CMK (cell line): ENCODE data around the gene CD300E.

Experiments
- DNase-seq: peaks from one replicate; pipeline ENCODE4 v3.0.0-alpha.2; 2010; ENCODE audit warnings: low read depth

The CD300E gene

GRCh38 chr17:74566132-74566753, 57.3 kb downstream of the CD300E start:
- DNase-seq: no peak

DNA sequence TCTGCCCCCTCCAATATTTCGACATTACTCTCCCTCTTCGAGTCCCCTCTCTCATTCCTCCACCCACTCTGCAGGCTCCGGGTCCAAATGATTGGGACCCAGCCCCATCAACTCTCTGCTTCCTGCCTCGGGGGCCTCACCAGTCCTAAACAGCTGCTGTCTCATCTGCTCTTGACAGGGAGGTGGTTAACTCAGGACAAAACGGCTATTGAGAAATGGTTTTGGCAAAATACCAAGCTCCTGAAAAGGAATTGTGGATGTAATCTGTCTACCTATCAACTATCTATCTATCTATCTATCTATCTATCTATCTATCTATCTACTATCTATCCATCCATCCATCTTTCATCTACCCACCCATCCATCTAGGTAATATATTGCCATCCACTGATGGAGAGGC, 58.4 kb downstream of the CD300E start:
- no peak for DNase-seq

DNA sequence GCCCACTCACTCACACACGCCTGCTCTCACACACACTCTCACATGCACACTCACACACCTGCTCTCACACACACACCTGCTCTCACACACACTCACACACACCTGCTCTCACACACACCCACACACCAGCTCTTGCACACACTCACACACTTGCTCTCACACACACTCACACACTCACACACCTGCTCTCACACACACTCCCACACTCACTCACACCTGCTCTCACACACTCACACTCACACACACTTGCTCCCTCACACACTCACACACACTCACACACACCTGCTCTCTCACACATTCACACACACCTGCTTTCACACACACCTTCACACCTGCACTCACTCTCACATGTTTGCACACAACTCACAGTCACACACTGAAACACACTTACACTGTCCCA, 60.2 kb downstream of the CD300E start:
- no peak for DNase-seq

GRCh38 chr17:74561586-74561985, 62.0 kb downstream of the CD300E start:
- no peak for DNase-seq
